Liver (tissue), 9 donors: ENCODE data around the gene CAP2. TPM values are rescaled to one million over a fixed set of nuclear protein-coding genes. Genes with fewer than 3 reads are reported as not detected.

Source experiments
- DNase-seq: peaks from one replicate; pipeline ENCODE4 v3.0.0-alpha.2; 2017; ENCODE audit warnings: low spot score
- H3K27ac ChIP-seq, 2 donors: one replicate each; pipeline ENCODE4 v1.7.0; 2013; ENCODE audit warnings: inconsistent platforms in 2 of 2, low read length in 2 of 2, control low read depth in 1 of 2, low read depth in 1 of 2, mild to moderate bottlenecking in 1 of 2
- H3K27me3 ChIP-seq, 4 donors: one replicate each; pipeline versions ENCODE4 v1.6.1 to v1.7.0; 2013; ENCODE audit warnings: low read length in 3 of 4, inconsistent platforms in 1 of 4, mild to moderate bottlenecking in 1 of 4, moderate library complexity in 1 of 4; ENCODE audit not compliant: control insufficient read depth in 4 of 4, insufficient read depth in 4 of 4
- H3K36me3 ChIP-seq, 4 donors: one replicate each; pipeline versions ENCODE4 v1.6.1 to v1.7.0; 2013; ENCODE audit warnings: low read length in 3 of 4, mild to moderate bottlenecking in 3 of 4, low read depth in 1 of 4, moderate library complexity in 1 of 4; ENCODE audit not compliant: control insufficient read depth in 4 of 4, insufficient read depth in 3 of 4
- H3K4me1 ChIP-seq, 4 donors: one replicate each; pipeline versions ENCODE4 v1.6.1 to v1.7.0; 2013; ENCODE audit warnings: low read length in 3 of 4, mild to moderate bottlenecking in 3 of 4, moderate library complexity in 1 of 4; ENCODE audit not compliant: control insufficient read depth in 4 of 4, insufficient read depth in 4 of 4
- H3K4me3 ChIP-seq, 3 donors: one replicate each; pipeline versions ENCODE4 v1.6.1 to v1.7.0; 2013; ENCODE audit warnings: low read length in 3 of 3, control low read depth in 1 of 3, low read depth in 1 of 3, mild to moderate bottlenecking in 1 of 3
- H3K9ac ChIP-seq, 2 donors: one replicate each; pipeline ENCODE4 v1.7.0; 2013; ENCODE audit warnings: low read length in 2 of 2, mild to moderate bottlenecking in 2 of 2, moderate library complexity in 2 of 2, control low read depth in 1 of 2, low read depth in 1 of 2
- H3K9me3 ChIP-seq, 4 donors: one replicate each; pipeline versions ENCODE4 v1.6.1 to v1.7.0; 2013; ENCODE audit warnings: low read length in 3 of 4; ENCODE audit not compliant: control insufficient read depth in 4 of 4
- ATF3 ChIP-seq: IDR thresholded peaks from 2 replicates; pipeline ENCODE4 v1.6.1; 2016; ENCODE audit warnings: antibody characterized with exemption
- CTCF ChIP-seq: fragments of 150-350 bp; IDR thresholded peaks from 2 replicates; pipeline ENCODE4 v1.5.1; 2017; ENCODE audit warnings: improper control_type of control experiment, low read depth, low read length; ENCODE audit not compliant: missing input control
- EGR1 ChIP-seq, 2 donors: IDR thresholded peaks; 2 replicates each; pipeline ENCODE4 v1.6.1; 2016 to 2018; ENCODE audit warnings: antibody characterized with exemption in 2 of 2, low read depth in 2 of 2
- FOXA1 ChIP-seq: IDR thresholded peaks from 2 replicates; pipeline ENCODE4 v1.6.1; 2016; ENCODE audit warnings: antibody characterized with exemption
- FOXA2 ChIP-seq: IDR thresholded peaks from 2 replicates; pipeline ENCODE4 v1.6.1; 2016; ENCODE audit warnings: antibody characterized with exemption
- GABPA ChIP-seq, 2 donors: IDR thresholded peaks in 1 of 2; conservative IDR thresholded peaks in 1 of 2; 2 replicates each; pipeline ENCODE4 v1.6.1; 2016; ENCODE audit warnings: antibody characterized with exemption in 2 of 2, mild to moderate bottlenecking in 1 of 2, moderate library complexity in 1 of 2
- HNF4A ChIP-seq, 2 donors: conservative IDR thresholded peaks; 2 replicates each; pipeline ENCODE4 v1.6.1; 2016; ENCODE audit warnings: antibody characterized with exemption in 2 of 2, mild to moderate bottlenecking in 2 of 2
- HNF4G ChIP-seq: IDR thresholded peaks from 2 replicates; pipeline ENCODE4 v1.6.1; 2016; ENCODE audit warnings: antibody characterized with exemption
- JUND ChIP-seq, 2 donors: IDR thresholded peaks; 2 replicates each; pipeline ENCODE4 v1.6.1; 2016; ENCODE audit warnings: antibody characterized with exemption in 2 of 2
- NR2F2 ChIP-seq: IDR thresholded peaks from 2 replicates; pipeline ENCODE4 v1.6.1; 2016; ENCODE audit warnings: antibody characterized with exemption
- RAD21 ChIP-seq, 2 donors: IDR thresholded peaks; 2 replicates each; pipeline ENCODE4 v1.6.1; 2016; ENCODE audit warnings: antibody characterized with exemption in 2 of 2, mild to moderate bottlenecking in 2 of 2
- RXRA ChIP-seq, 2 donors: IDR thresholded peaks; 2 replicates each; pipeline ENCODE4 v1.6.1; 2017 to 2018; ENCODE audit warnings: antibody characterized with exemption in 2 of 2, mild to moderate bottlenecking in 1 of 2
- SP1 ChIP-seq: IDR thresholded peaks from 2 replicates; pipeline ENCODE4 v1.6.1; 2018; ENCODE audit warnings: antibody characterized with exemption, mild to moderate bottlenecking
- TAF1 ChIP-seq: conservative IDR thresholded peaks from 2 replicates; pipeline ENCODE4 v1.6.1; 2016; ENCODE audit warnings: antibody characterized with exemption, mild to moderate bottlenecking
- YY1 ChIP-seq: IDR thresholded peaks from 2 replicates; pipeline ENCODE4 v1.6.1; 2016; ENCODE audit warnings: antibody characterized with exemption, mild to moderate bottlenecking
- WGBS: extraction: QIAGEN DNeasy Blood & Tissue Kit; methylation state at CpG from one replicate; pipeline ENCODE4 v1.1.7; 2013; 5-methylcytosine and 5-hydroxymethylcytosine counted together
- polyA plus RNA-seq, 2 donors: library from polyadenylated mRNA; stranded (reverse) in 1 of 2; unstranded in 1 of 2; fragments of 200-250 nt in 1 of 2; fragments of >200 nt in 1 of 2; fragmentation: Nextera tagmentation in 1 of 2; extraction: Ambion mirVana in 1 of 2; gene quantifications; one replicate each; pipeline versions ENCODE4 v1.2.1 to v1.2.3, GENCODE V29; 2013 to 2015
- total RNA-seq, 2 donors: library from RNA; depleted of rRNA; stranded (reverse); fragments of >200 nt; gene quantifications; one replicate each; pipeline ENCODE4 v1.2.3, GENCODE V29; 2014
- TF ChIP-seq, protein P1 (sequence below): IDR thresholded peaks from 2 replicates; pipeline ENCODE4 v1.6.1; 2016; ENCODE audit warnings: antibody characterized with exemption, mild to moderate bottlenecking
- TF ChIP-seq, protein P2 (sequence below): IDR thresholded peaks from 2 replicates; pipeline ENCODE4 v1.6.1; 2016; ENCODE audit warnings: antibody characterized with exemption
- TF ChIP-seq, protein P3 (sequence below): IDR thresholded peaks from 2 replicates; pipeline ENCODE4 v1.6.1; 2016; ENCODE audit warnings: antibody characterized with exemption
- donor health status: healthy.
- donor health status: healthy.
- donor health status: healthy.
- donor health status: healthy.
- donor health status: healthy.

The CAP2 gene
- total RNA-seq (1 to 10 TPM; 1.2 to 2.5 TPM), polyA plus RNA-seq (1 to 10 TPM; 2.5 to 6.4 TPM)

DNA sequence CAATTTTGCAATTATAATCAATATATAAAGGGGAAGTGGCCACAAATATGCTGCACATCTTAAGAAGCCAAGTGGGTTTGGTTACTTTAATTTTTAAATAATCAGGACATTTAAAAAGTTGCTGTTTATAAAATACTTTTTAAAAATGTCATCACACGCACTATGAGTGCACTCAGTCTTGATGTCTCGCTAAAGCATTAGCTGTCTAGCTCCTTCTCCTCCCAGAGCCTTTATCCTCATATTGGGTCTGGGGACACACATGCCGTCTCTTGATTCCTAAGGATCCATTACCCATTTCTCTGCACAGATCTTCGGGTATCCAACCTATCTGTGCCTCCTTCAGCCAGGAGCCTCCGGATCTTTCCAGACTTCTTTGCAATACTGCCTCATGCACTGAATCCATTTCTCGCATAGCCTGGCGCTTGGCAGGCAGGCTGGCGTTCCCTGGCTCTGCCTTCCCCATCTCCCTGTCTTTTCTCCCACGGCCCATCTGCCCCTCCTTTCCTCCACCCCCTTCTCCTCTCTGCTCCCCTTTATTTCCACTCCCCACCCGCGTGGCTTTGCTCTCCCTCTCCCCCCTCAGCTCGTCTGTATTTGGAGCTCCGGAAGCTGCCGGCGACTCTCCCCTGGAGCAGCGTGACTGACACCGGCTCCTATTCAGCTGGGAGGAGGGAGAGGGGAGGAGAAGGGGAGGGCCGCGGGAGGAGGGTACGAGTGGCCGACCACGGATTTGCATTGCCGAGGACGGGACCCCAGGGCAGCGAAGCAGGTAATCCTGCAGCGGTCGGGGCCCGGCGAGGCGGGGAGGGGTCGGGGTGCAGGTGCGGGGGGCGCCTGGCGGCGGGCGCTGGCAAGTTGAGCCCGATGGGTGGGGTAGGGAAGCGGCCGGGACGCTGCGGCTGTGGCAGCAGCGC, at the start of gene CAP2:
TSS of gene CAP2 (plus strand) at position 618 of the 914 bp plus-strand sequence. CDS start 27,961 bp downstream, outside the sequence.
- Histone ChIP-seq H3K4me3 (peak within 1 kb of the TSS; percentile 63 to 99 (median 72)), H3K27ac (peak within 1 kb of the TSS; percentile 56 to 80), H3K36me3 (no peaks in the 10 kb centered on the region), H3K4me1 (peaks cover 1 to 10% (median 7%) of the 10 kb centered on the region in 4 donors), H3K9ac (peak within 1 kb of the TSS; percentile 3 to 31), H3K27me3 (no peaks in the 10 kb centered on the region), H3K9me3 (no peaks in the 10 kb centered on the region)
- TF ChIP-seq TAF1 (peak; percentile 61), FOXA2 (no peak), RAD21 (IDR thresholded peaks at IDR 0.05) (peak; percentile 29 to 54), HNF4G (no peak), SP1 (no peak), EGR1 (IDR thresholded peaks at IDR 0.05; ENCODE audit: low read depth in 2 of 2) (no peak), CTCF (no peak), JUND (IDR thresholded peaks at IDR 0.05) (no peak), GABPA (IDR thresholded peaks at IDR 0.05 in 1 of 2, conservative IDR thresholded peaks at IDR 0.05 in 1 of 2) (no peak), RXRA (IDR thresholded peaks at IDR 0.05) (peak in 1 of 2 donors; percentile 8), YY1 (peak; percentile 64), NR2F2 (no peak), ATF3 (no peak), HNF4A (conservative IDR thresholded peaks at IDR 0.05) (no peak)
- TF ChIP-seq, protein P1, sequence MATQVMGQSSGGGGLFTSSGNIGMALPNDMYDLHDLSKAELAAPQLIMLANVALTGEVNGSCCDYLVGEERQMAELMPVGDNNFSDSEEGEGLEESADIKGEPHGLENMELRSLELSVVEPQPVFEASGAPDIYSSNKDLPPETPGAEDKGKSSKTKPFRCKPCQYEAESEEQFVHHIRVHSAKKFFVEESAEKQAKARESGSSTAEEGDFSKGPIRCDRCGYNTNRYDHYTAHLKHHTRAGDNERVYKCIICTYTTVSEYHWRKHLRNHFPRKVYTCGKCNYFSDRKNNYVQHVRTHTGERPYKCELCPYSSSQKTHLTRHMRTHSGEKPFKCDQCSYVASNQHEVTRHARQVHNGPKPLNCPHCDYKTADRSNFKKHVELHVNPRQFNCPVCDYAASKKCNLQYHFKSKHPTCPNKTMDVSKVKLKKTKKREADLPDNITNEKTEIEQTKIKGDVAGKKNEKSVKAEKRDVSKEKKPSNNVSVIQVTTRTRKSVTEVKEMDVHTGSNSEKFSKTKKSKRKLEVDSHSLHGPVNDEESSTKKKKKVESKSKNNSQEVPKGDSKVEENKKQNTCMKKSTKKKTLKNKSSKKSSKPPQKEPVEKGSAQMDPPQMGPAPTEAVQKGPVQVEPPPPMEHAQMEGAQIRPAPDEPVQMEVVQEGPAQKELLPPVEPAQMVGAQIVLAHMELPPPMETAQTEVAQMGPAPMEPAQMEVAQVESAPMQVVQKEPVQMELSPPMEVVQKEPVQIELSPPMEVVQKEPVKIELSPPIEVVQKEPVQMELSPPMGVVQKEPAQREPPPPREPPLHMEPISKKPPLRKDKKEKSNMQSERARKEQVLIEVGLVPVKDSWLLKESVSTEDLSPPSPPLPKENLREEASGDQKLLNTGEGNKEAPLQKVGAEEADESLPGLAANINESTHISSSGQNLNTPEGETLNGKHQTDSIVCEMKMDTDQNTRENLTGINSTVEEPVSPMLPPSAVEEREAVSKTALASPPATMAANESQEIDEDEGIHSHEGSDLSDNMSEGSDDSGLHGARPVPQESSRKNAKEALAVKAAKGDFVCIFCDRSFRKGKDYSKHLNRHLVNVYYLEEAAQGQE = peak; percentile 74
- TF ChIP-seq, protein P2, sequence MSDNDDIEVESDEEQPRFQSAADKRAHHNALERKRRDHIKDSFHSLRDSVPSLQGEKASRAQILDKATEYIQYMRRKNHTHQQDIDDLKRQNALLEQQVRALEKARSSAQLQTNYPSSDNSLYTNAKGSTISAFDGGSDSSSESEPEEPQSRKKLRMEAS = peak; percentile 51
- peak; percentile 47 for DNase-seq
- 4% methylated on average over 42 of the region's 42 CpGs for WGBS

GRCh38 chr6:17347012-17347411, 46.4 kb upstream of the CAP2 start:
- Histone ChIP-seq H3K27me3 (no peaks in the 10 kb centered on the region), H3K9me3 (no peaks in the 10 kb centered on the region), H3K4me3 (no peak overlapping the region), H3K27ac (no peak overlapping the region), H3K9ac (no peak overlapping the region), H3K4me1 (no peaks in the 10 kb centered on the region), H3K36me3 (no peaks in the 10 kb centered on the region)
- WGBS = 48% methylated on average over 2 of the region's 2 CpGs
- DNase-seq = no peak
- TF ChIP-seq, protein P3, sequence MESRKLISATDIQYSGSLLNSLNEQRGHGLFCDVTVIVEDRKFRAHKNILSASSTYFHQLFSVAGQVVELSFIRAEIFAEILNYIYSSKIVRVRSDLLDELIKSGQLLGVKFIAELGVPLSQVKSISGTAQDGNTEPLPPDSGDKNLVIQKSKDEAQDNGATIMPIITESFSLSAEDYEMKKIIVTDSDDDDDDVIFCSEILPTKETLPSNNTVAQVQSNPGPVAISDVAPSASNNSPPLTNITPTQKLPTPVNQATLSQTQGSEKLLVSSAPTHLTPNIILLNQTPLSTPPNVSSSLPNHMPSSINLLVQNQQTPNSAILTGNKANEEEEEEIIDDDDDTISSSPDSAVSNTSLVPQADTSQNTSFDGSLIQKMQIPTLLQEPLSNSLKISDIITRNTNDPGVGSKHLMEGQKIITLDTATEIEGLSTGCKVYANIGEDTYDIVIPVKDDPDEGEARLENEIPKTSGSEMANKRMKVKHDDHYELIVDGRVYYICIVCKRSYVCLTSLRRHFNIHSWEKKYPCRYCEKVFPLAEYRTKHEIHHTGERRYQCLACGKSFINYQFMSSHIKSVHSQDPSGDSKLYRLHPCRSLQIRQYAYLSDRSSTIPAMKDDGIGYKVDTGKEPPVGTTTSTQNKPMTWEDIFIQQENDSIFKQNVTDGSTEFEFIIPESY = no peak
- TF ChIP-seq SP1 (no peak), TAF1 (no peak), FOXA2 (no peak), JUND (IDR thresholded peaks at IDR 0.05) (no peak), RXRA (IDR thresholded peaks at IDR 0.05) (no peak), FOXA1 (no peak), CTCF (no peak), GABPA (IDR thresholded peaks at IDR 0.05 in 1 of 2, conservative IDR thresholded peaks at IDR 0.05 in 1 of 2) (no peak), ATF3 (no peak), RAD21 (IDR thresholded peaks at IDR 0.05) (no peak), HNF4G (no peak), EGR1 (IDR thresholded peaks at IDR 0.05; ENCODE audit: low read depth in 2 of 2) (no peak), NR2F2 (no peak), HNF4A (conservative IDR thresholded peaks at IDR 0.05) (no peak)
- TF ChIP-seq, protein P2 = no peak
